Neuronal stem cell (in vitro differentiated cells): Measurements from ENCODE around the gene KSR2.

Experiments used
- DNase-seq: peaks from one replicate; pipeline ENCODE4 v3.0.0-alpha.2; 2013; ENCODE audit warnings: low spot score
- H2AFZ ChIP-seq: one replicate; pipeline ENCODE4 v1.6.1; 2013; ENCODE audit warnings: mild to moderate bottlenecking, low read length, inconsistent platforms
- H2AK5ac ChIP-seq: 2 replicates; pipeline ENCODE4 v1.6.1; 2013; ENCODE audit warnings: low read depth, mild to moderate bottlenecking, inconsistent platforms, low read length, moderate library complexity, mixed read lengths
- H2BK120ac ChIP-seq: 2 replicates; pipeline ENCODE4 v1.6.1; 2013; ENCODE audit warnings: low read depth, mild to moderate bottlenecking, inconsistent platforms, low read length, moderate library complexity, mixed read lengths
- H2BK12ac ChIP-seq: one replicate; pipeline ENCODE4 v1.6.1; 2013; ENCODE audit warnings: low read length, inconsistent platforms
- H2BK15ac ChIP-seq: 2 replicates; pipeline ENCODE4 v1.6.1; 2013; ENCODE audit warnings: mild to moderate bottlenecking, low read length, inconsistent platforms, mixed read lengths
- H2BK5ac ChIP-seq: one replicate; pipeline ENCODE4 v1.6.1; 2013; ENCODE audit warnings: inconsistent platforms, mild to moderate bottlenecking, low read length, moderate library complexity
- H3K14ac ChIP-seq: one replicate; pipeline ENCODE4 v1.6.1; 2013; ENCODE audit warnings: low read length, inconsistent platforms
- H3K18ac ChIP-seq: 2 replicates; pipeline ENCODE4 v1.6.1; 2013; ENCODE audit warnings: low read length, inconsistent platforms
- H3K23ac ChIP-seq: 2 replicates; pipeline ENCODE4 v1.6.1; 2013; ENCODE audit warnings: low read depth, mild to moderate bottlenecking, mixed read lengths, low read length, inconsistent platforms; ENCODE audit not compliant: poor library complexity
- H3K27ac ChIP-seq: replicated peaks from 3 replicates; pipeline ENCODE4 v1.5.1; 2013; ENCODE audit warnings: low read length, inconsistent platforms
- H3K27me3 ChIP-seq, 3 experiments: 2 replicates each; pipeline ENCODE4 v1.6.1; 2013; ENCODE audit warnings: low read length in 3 of 3, mild to moderate bottlenecking in 2 of 3, inconsistent platforms in 1 of 3, low read depth in 1 of 3, mixed read lengths in 1 of 3, moderate library complexity in 1 of 3; ENCODE audit not compliant: control insufficient read depth in 3 of 3, insufficient read depth in 3 of 3
- H3K36me3 ChIP-seq, 2 donors: replicated peaks in 1 of 2; 2 replicates each; pipeline ENCODE4 v1.6.1; 2013; ENCODE audit warnings: low read length in 2 of 2; ENCODE audit not compliant: control insufficient read depth in 2 of 2, insufficient read depth in 2 of 2
- H3K4ac ChIP-seq: 2 replicates; pipeline ENCODE4 v1.6.1; 2013; ENCODE audit warnings: inconsistent platforms, mild to moderate bottlenecking, low read length, moderate library complexity
- H3K4me1 ChIP-seq, 2 donors: 1 replicate in 1 of 2; 2 replicates in 1 of 2; pipeline ENCODE4 v1.6.1; 2013; ENCODE audit warnings: low read length in 2 of 2, low read depth in 1 of 2; ENCODE audit not compliant: control insufficient read depth in 2 of 2, insufficient read depth in 1 of 2
- H3K4me2 ChIP-seq: one replicate; pipeline ENCODE4 v1.6.1; 2013; ENCODE audit warnings: mild to moderate bottlenecking, low read length, inconsistent platforms; ENCODE audit not compliant: insufficient read depth, poor library complexity, severe bottlenecking
- H3K4me3 ChIP-seq, 2 donors: 2 replicates each; pipeline ENCODE4 v1.5.1; 2013; ENCODE audit warnings: low read length in 2 of 2, mild to moderate bottlenecking in 2 of 2, inconsistent platforms in 1 of 2, moderate library complexity in 1 of 2
- H3K79me1 ChIP-seq: one replicate; pipeline ENCODE4 v1.6.1; 2013; ENCODE audit warnings: low read depth, mild to moderate bottlenecking, inconsistent platforms, low read length, moderate library complexity
- H3K9ac ChIP-seq: one replicate; pipeline ENCODE4 v1.6.1; 2013; ENCODE audit warnings: mild to moderate bottlenecking, low read depth, low read length, inconsistent platforms; ENCODE audit not compliant: poor library complexity
- H3K9me3 ChIP-seq, 2 donors: replicated peaks in 1 of 2; 2 replicates each; pipeline versions ENCODE3 to v1.6.1; 2013; ENCODE audit warnings: low read length in 2 of 2, mild to moderate bottlenecking in 2 of 2, inconsistent platforms in 1 of 2, low read depth in 1 of 2, mixed read lengths in 1 of 2, moderate library complexity in 1 of 2; ENCODE audit not compliant: control insufficient read depth in 2 of 2, insufficient read depth in 1 of 2
- H4K8ac ChIP-seq: one replicate; pipeline ENCODE4 v1.6.1; 2013; ENCODE audit warnings: low read depth, mild to moderate bottlenecking, inconsistent platforms, low read length, moderate library complexity
- H4K91ac ChIP-seq: one replicate; pipeline ENCODE4 v1.6.1; 2013; ENCODE audit warnings: low read length, low read depth, mild to moderate bottlenecking, inconsistent platforms; ENCODE audit not compliant: poor library complexity
- WGBS, 2 donors: extraction: QIAGEN DNeasy Blood & Tissue Kit; methylation state at CpG; one replicate each; pipeline ENCODE4 v1.1.7; 2013; ENCODE audit warnings: missing lambda C conversion rate in 2 of 2, mixed read lengths in 1 of 2; ENCODE audit not compliant: insufficient read length in 2 of 2, insufficient replicate concordance in 1 of 2; ENCODE audit errors: extremely low coverage in 2 of 2; 5-methylcytosine and 5-hydroxymethylcytosine counted together

The KSR2 gene

DNA sequence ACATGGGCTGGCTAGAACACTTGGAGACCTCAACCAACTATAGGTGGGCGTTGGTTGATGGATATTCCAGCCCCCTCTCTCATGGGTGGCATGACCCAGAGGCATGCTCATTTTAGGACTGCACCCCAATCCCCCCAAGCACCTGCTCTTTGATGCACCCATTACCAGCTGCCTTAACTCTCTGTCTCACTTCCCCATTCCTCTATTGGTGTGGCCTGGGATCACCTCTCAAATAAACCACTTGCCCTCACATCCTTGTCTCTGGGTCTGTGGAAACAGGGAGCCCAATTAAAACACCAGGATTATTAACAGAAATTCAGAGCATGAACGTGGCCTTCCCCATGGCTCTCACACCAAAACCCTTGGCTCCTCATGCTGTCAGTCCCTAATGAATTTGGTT lies 405.1 kb downstream of the KSR2 start:
- no peak overlapping the region for H2BK120ac ChIP-seq
- H2BK15ac ChIP-seq, result no peak overlapping the region
- no peak overlapping the region for H3K14ac ChIP-seq
- no peak overlapping the region for H3K18ac ChIP-seq
- no peak overlapping the region for H3K4ac ChIP-seq
- H3K9ac ChIP-seq, result no peak overlapping the region
- DNase-seq, result no peak
- no peak overlapping the region for H3K23ac ChIP-seq
- no peaks in the 10 kb centered on the region for H3K79me1 ChIP-seq
- H2BK5ac ChIP-seq, result no peak overlapping the region
- H3K27me3 ChIP-seq, result no peaks in the 10 kb centered on the region
- H4K91ac ChIP-seq, result no peak overlapping the region
- WGBS, 2 donors, result no CpG with 5 or more reads among the region's 2 CpGs
- no peaks in the 10 kb centered on the region for H3K9me3 ChIP-seq
- H3K4me1 ChIP-seq, result peaks cover 0 to 13% of the 10 kb centered on the region in 2 donors
- no peak overlapping the region for H2AK5ac ChIP-seq
- no peak overlapping the region for H4K8ac ChIP-seq
- H2BK12ac ChIP-seq, result peak overlapping the region; percentile 2
- H3K27ac ChIP-seq, result no peak overlapping the region
- no peak overlapping the region for H3K4me3 ChIP-seq
- no peaks in the 10 kb centered on the region for H3K36me3 ChIP-seq
- no peak overlapping the region for H3K4me2 ChIP-seq
- no peak overlapping the region for H2AFZ ChIP-seq

DNA sequence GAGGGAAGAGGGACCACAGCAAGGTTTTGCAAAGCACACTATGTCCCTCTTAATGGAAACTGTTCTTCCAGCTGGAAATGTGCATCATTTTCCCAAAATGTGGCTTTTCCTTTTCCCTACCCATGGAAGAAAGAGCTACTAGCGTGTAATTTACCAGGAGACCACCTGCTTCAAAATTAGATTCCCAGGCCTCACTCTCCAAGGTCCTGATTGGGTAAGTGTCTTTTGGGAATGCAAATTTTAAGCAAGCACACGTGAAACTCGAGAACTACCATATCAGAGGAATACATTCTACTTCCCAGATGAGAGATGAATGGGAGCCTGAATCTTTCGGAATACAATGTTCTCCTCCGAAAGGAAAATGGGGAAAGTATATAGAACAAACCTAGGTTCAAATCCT lies 405.8 kb downstream of the KSR2 start:
- no peak overlapping the region for H4K91ac ChIP-seq
- H4K8ac ChIP-seq, result no peak overlapping the region
- no peaks in the 10 kb centered on the region for H3K36me3 ChIP-seq
- no peaks in the 10 kb centered on the region for H3K79me1 ChIP-seq
- H3K18ac ChIP-seq, result no peak overlapping the region
- peaks cover 0 to 15% of the 10 kb centered on the region in 2 donors for H3K4me1 ChIP-seq
- no peak overlapping the region for H3K4ac ChIP-seq
- DNase-seq, result no peak
- no peak overlapping the region for H3K14ac ChIP-seq
- H3K9me3 ChIP-seq, result no peaks in the 10 kb centered on the region
- no peak overlapping the region for H2AFZ ChIP-seq
- H3K27ac ChIP-seq, result no peak overlapping the region
- no peak overlapping the region for H2BK12ac ChIP-seq
- H3K27me3 ChIP-seq, result no peaks in the 10 kb centered on the region
- H3K9ac ChIP-seq, result no peak overlapping the region
- H2BK15ac ChIP-seq, result no peak overlapping the region
- H2BK120ac ChIP-seq, result no peak overlapping the region
- H3K4me2 ChIP-seq, result no peak overlapping the region
- H2BK5ac ChIP-seq, result no peak overlapping the region
- H3K4me3 ChIP-seq, result no peak overlapping the region
- no peak overlapping the region for H3K23ac ChIP-seq
- WGBS, 2 donors, result no CpG with 5 or more reads among the region's 5 CpGs
- H2AK5ac ChIP-seq, result no peak overlapping the region

DNA sequence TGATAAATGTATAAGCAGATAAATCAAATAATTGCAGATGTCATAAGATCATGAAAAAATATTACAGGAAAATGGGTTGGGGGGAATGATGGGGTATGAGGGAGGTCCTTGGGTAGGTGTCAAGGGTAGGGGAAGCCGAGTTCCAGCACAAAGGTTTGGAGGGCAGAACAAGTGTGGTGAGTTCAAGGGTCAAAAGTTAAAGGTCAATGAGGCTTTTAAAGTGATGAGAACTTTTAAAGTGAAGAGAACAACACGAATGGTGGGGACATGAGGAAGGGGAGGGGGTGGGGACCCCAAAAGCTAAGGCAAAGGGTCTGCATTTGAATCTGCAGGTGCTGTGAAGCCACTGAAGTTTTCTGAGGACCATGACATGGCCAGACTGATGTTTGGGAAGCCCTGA lies 406.8 kb downstream of the KSR2 start:
- H3K23ac ChIP-seq, result no peak overlapping the region
- no peak overlapping the region for H2AK5ac ChIP-seq
- H3K18ac ChIP-seq, result no peak overlapping the region
- no peak overlapping the region for H4K8ac ChIP-seq
- no peak overlapping the region for H3K14ac ChIP-seq
- H3K79me1 ChIP-seq, result no peaks in the 10 kb centered on the region
- H2AFZ ChIP-seq, result no peak overlapping the region
- no peak overlapping the region for H3K4ac ChIP-seq
- no peak overlapping the region for H4K91ac ChIP-seq
- H3K9me3 ChIP-seq, result no peaks in the 10 kb centered on the region
- H3K4me3 ChIP-seq, result no peak overlapping the region
- no peaks in the 10 kb centered on the region for H3K36me3 ChIP-seq
- no peak overlapping the region for H3K9ac ChIP-seq
- H2BK5ac ChIP-seq, result no peak overlapping the region
- no CpG with 5 or more reads among the region's 2 CpGs for whole genome bisulfite sequencing, 2 donors
- H3K4me2 ChIP-seq, result no peak overlapping the region
- H2BK120ac ChIP-seq, result no peak overlapping the region
- no peaks in the 10 kb centered on the region for H3K27me3 ChIP-seq
- H3K4me1 ChIP-seq, result peaks cover 0 to 7% of the 10 kb centered on the region in 2 donors
- no peak overlapping the region for H2BK12ac ChIP-seq
- no peak overlapping the region for H2BK15ac ChIP-seq
- no peak for DNase-seq
- no peak overlapping the region for H3K27ac ChIP-seq

DNA sequence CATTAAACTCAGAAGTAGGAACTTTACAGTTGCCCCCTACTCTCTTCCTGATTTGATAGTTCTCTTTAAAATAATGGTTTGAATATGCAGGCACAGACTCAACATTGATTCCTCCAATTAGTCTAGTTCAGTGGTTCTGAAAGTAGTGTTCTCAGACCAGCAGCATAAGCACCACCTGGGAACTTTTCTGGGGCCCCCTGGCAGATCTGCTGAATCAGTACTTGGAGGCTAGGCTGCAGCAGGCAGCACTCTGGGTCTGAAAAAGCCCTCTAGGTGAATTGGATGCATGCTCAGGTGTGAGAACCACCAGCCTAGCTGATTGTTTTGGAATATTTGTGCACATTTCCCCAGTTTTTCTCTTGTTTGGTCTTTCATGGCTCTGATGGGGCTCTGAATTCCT lies 408.8 kb downstream of the KSR2 start:
- peaks cover 0 to 5% of the 10 kb centered on the region in 2 donors for H3K4me1 ChIP-seq
- no peak overlapping the region for H2BK120ac ChIP-seq
- H3K79me1 ChIP-seq, result no peaks in the 10 kb centered on the region
- no peak overlapping the region for H3K23ac ChIP-seq
- H3K36me3 ChIP-seq, result no peaks in the 10 kb centered on the region
- no peaks in the 10 kb centered on the region for H3K27me3 ChIP-seq
- no peak overlapping the region for H4K91ac ChIP-seq
- DNase-seq, result no peak
- no peaks in the 10 kb centered on the region for H3K9me3 ChIP-seq
- H3K14ac ChIP-seq, result no peak overlapping the region
- no peak overlapping the region for H2BK12ac ChIP-seq
- H2BK5ac ChIP-seq, result no peak overlapping the region
- H2BK15ac ChIP-seq, result no peak overlapping the region
- no peak overlapping the region for H4K8ac ChIP-seq
- H2AK5ac ChIP-seq, result no peak overlapping the region
- H3K4ac ChIP-seq, result no peak overlapping the region
- no peak overlapping the region for H3K4me3 ChIP-seq
- no peak overlapping the region for H3K4me2 ChIP-seq
- H2AFZ ChIP-seq, result no peak overlapping the region
- no peak overlapping the region for H3K9ac ChIP-seq
- H3K27ac ChIP-seq, result no peak overlapping the region
- no peak overlapping the region for H3K18ac ChIP-seq
